Endothelial cell of hepatic sinusoid (primary cell): Measurements from ENCODE around the gene IGSF9.

Experiments used
- in situ Hi-C: cut with HindIII; loops from 2 replicates; pipeline ENCODE4 v1.10.0; 2017; ENCODE audit warnings: low sequenced_read_pairs

IGSF9 gene

GRCh38 chr1:159973350-159973940, 28.0 kb upstream of the IGSF9 start:
- in situ Hi-C loops, result no loop called here

GRCh38 chr1:159972443-159973205, 27.2 kb upstream of the IGSF9 start:
- in situ Hi-C loops, result no loop called here

GRCh38 chr1:159970932-159971342, 25.5 kb upstream of the IGSF9 start:
- in situ Hi-C loops, result no loop called here

DNA sequence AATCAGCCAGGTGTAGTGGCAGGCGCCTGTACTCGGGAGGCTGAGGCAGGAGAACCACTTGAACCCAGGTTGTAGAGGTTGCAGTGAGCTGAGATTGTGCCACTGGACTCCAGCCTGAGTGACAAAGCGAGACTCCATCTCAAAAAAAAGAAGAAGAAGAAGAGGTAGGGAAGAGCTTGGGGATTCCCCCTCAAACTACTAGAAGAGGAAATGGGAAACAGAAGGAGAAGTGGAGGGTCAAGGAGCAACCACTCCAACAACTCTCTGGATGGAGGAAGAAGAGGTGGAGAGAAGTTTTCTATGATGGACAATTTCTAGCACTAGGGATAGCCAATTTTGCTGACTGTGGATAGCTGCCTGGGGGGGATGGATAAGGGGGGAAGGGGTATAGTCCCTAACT, 23.5 kb upstream of the IGSF9 start:
- in situ Hi-C loops, result loop anchor here (5.0 kb wide), 1 partner anchor 103 kb away; the partner anchor contains the start of gene KCNJ10

DNA sequence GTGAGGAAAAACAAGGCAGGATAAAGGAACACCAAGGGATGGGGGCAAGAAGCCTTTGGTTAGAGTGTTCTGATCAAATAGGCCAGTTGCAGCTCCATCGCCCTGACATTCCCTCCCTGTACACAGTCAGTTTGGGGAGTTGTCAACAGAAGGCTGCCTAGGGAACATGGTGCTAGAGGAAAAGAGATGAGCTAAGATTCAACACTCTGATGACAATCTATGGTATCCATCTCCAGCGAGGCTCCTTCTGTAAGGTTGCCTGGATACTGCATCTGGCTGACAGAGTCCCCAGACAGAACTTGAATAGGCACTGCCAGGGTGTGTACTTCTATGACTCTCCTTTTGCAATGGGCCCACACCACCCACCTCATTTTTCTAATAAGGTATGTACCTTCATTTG, 19.9 kb upstream of the IGSF9 start:
- in situ Hi-C loops, result loop anchor here (5.0 kb wide), 1 partner anchor 107 kb away; the partner anchor contains the start of gene KCNJ10

DNA sequence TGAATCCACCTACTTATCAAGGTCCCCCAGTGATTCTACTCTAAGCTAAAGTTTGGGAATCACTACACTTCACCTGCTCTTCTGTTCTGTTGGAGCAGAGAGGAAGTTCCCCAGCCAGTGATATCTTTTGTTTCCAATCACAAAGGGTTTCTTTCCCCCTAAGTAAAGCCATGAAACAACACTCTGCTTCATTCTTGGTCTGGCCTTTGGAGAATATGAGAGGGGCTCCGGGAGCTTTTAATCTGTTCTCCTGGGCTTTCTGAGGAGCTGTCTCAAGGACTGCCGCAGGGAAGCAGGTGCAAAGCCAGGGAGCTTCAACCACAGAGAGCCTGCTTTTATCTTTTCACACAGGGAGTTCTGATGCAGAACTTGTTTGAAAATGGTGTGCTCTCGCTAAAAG, 18.7 kb upstream of the IGSF9 start:
- in situ Hi-C loops, result no loop called here

DNA sequence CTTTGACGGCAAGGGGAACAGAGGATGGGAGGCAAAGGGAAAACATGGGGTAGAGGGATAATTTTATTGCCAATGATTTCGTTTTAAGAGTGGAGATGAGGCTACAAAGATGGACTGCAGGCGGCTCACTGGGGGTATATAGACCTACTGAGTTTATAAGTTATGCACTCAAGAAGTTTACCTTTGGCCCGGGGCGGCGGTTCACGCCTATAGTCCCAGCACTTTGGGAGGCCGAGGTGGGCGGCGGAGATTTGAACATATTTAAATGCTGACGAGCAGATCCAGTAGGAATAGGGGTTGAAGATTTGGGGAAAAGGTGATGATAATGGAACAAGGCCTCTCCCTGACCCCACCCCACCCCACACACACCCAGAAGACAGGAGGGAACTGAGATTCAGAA, 16.8 kb upstream of the IGSF9 start:
- in situ Hi-C loops, result no loop called here

GRCh38 chr1:159961636-159962035, 16.2 kb upstream of the IGSF9 start:
- in situ Hi-C loops, result no loop called here

GRCh38 chr1:159960721-159961381, 15.4 kb upstream of the IGSF9 start:
- in situ Hi-C loops, result no loop called here

DNA sequence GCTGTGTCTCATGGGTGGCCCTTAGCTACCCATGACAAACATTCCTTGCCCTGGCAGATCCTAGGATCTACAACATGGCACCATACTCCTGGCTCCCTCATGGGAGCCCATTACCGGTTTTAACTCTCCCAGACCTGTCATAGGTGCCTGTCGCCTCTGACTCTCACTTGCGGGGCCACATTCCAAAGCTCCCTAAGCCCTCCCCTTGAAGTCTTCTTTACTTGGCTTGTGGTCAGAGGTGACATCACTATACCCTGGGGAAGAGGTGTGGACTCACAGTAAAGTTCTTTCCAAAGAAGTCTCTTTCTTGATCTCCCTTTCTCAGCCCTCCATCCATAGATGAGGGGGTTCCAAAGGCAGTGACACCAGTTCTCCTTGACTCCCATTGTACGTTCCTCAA, 14.0 kb upstream of the IGSF9 start:
- in situ Hi-C loops, result no loop called here

DNA sequence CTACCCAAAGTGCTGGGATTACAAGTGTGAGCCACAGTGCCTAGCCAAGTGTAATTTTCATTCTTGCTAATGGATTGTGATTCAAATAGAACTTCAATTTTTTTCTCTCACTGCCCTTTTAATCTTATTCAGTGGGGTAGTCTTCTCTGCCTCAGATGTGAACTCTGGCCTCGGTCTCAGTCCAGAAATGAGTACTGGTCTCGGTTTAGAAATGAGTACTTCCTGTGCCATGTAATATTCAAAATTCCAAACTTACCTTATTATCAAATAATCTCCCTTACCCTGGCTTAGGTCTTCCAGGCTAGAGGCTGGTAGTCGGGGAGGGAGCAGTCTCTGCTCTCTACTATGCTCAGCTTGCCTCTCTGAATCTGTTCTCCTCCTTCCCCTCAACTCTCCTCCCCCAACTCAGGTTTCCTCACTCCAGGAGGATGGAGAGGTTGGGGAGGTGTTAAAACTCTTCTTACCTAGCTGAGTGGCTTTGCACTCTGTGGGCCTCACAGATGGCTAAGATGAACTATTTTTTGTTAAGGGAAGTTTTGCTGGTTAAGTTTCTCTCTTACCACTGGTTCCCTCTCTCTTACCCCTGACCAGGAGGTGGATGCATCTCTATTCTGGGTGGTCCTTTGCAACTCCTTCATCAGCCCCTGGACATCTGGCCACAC, 13.4 kb upstream of the IGSF9 start:
- in situ Hi-C loops, result no loop called here

GRCh38 chr1:159957824-159958268, 12.4 kb upstream of the IGSF9 start:
- in situ Hi-C loops, result no loop called here

DNA sequence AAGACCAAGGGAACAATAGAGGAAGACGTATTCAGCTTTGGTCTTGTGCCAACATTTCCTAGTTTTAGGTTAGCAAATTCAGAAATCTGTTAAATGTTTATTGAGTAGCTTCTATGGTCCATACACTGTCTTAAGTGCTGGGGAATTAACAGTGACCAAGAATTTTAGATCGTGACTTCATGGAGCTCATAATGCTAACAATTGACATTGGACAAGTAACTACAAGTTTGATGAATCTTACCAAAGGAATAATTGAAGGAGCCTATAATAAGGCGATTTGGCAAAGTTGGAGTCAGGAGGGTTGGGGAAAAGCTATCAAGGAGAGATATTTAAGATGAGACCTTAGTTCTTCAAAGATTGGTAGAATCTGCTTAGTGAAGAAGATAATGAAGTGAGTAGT, 10.0 kb upstream of the IGSF9 start:
- in situ Hi-C loops, result no loop called here

DNA sequence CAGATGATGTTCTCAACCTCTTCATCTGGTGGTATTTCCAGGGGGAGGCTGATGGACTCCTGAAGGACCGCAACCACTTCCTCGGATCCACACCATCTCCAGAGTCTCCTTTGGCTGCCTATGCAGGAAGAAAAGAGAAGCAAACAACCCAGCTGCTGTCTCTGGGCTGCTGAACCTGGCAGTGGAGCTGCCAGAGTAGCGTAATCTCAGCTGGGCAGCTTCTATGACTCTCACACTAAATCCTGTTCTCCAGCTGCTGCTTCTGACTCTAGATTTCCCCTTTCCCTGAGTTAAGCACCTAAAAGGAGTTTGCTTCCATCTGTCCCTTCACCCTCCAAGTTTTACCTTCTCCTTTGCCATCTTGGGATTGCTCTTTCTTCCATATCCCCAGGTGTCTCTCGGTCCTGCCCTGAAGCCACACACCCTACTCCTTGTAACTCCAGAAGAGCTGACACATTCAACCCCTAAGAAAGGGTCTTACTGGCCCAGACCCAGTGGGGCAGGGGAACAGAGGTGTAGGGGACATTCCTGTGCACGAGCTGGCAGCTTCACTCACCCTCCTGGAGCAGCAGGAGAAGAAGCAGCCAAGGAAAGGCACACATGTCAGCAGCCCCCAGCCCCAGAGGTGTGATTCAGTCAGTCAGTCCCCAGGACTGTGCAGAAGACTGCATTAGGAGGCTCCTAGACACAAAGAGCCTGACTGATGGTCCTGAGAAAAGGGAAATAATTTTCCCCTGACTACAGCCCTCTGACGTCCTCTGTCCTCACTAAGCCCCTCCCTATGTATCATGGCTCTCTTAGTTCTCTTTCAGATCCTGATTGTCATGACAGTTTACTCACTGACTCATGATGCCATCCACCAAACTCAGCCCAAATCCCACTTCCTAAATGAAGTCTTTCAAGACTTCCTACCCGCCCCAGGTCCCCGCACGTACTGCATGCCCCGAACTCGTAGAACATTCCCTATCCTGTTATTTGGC, 8.4 kb upstream of the IGSF9 start, which contains the start of gene SLAMF9:
Gene SLAMF9, minus strand, starts transcription at position 702 of the 980 bp plus-strand sequence. Its CDS starts 100 bp downstream, at position 602.
- in situ Hi-C loops, result no loop called here

- in situ Hi-C loops, result no loop called here
Observed at GRCh38 chr1:159952932-159953331, 7.5 kb upstream of the IGSF9 start.

DNA sequence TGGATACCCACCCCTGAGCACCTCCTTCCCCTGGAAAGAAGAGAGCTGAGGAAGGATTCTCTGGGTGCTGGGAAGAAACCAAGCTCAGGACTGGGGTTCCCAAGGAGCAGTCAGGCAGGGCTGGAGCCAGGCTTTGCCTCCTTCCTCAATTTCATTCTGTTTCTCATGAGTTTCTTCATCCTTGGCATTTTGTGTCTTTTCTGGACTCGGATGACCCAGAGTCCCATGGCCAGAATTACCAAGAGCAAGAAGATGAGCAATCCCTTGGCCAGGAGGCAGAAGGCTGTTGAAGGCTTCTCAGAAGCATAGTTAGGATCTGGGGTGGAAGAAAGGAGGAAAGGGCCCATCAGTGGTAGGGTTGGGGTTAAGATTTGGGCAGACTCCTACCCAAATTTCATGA, 6.1 kb upstream of the IGSF9 start:
- in situ Hi-C loops, result no loop called here

GRCh38 chr1:159951016-159951415, 5.6 kb upstream of the IGSF9 start:
- in situ Hi-C loops, result no loop called here

DNA sequence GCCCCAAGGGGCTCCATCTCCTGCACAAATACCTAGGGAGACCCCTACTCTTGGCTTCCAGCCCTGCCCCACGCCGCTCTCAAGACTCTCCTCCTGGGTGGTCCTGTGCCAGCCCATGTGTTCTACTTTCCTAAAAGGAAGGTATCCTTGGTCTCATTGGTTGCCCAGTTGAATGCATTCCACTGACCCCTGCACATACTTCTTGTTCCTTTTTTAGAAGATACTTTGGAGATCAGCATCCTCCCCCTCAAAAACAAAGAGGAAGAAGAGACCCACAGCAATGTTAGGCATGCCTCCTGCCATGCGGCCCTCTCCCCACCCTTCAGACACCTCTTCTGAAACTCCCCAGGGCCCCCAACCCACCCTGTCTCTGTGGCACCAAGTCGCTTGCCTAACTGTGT, 4.6 kb upstream of the IGSF9 start:
- in situ Hi-C loops, result loop anchor here (5.0 kb wide), 1 partner anchor 32 kb away; no protein-coding TSS in a partner anchor

GRCh38 chr1:159949123-159949522, 3.7 kb upstream of the IGSF9 start:
- in situ Hi-C loops, result loop anchor here (5.0 kb wide), 1 partner anchor 33 kb away; no protein-coding TSS in a partner anchor

- in situ Hi-C loops, result loop anchor here (5.0 kb wide), 1 partner anchor 34 kb away; no protein-coding TSS in a partner anchor
Observed at GRCh38 chr1:159947942-159948341, 2.5 kb upstream of the IGSF9 start.
